Loucy (cell line): ENCODE data around the gene LRIG1.

ENCODE experiments used
- H2AFZ ChIP-seq: fragments of 200-600 bp; sonication (generic); 2 replicates; pipeline ENCODE4 v1.6.0; 2016; ENCODE audit warnings: antibody characterized with exemption, mild to moderate bottlenecking, low read length, moderate library complexity
- H3F3A ChIP-seq: fragments of 200-600 bp; 2 replicates; pipeline ENCODE4 v1.6.0; 2016; ENCODE audit warnings: antibody characterized with exemption, low read depth, mild to moderate bottlenecking
- H3K27me3 ChIP-seq: fragments of 200-600 bp; sonication (generic); 2 replicates; pipeline ENCODE4 v1.6.1; 2014; ENCODE audit warnings: low read length, mild to moderate bottlenecking; ENCODE audit not compliant: insufficient read depth, poor library complexity, severe bottlenecking
- H3K36me3 ChIP-seq: fragments of 200-600 bp; sonication (generic); 2 replicates; pipeline ENCODE4 v1.6.1; 2016; ENCODE audit warnings: low read length; ENCODE audit not compliant: insufficient read depth
- H3K4me1 ChIP-seq: fragments of 200-600 bp; sonication (generic); 2 replicates; pipeline ENCODE4 v1.5.1; 2014; ENCODE audit warnings: low read length, mild to moderate bottlenecking; ENCODE audit not compliant: insufficient read depth, poor library complexity, severe bottlenecking
- H3K4me2 ChIP-seq: fragments of 200-600 bp; sonication (generic); 2 replicates; pipeline ENCODE4 v1.6.0; 2014; ENCODE audit warnings: antibody characterized with exemption, low read length, low read depth, mild to moderate bottlenecking; ENCODE audit not compliant: poor library complexity, severe bottlenecking
- H3K4me3 ChIP-seq: fragments of 200-600 bp; sonication (generic); 2 replicates; pipeline ENCODE4 v1.5.1; 2014; ENCODE audit warnings: low read length, mild to moderate bottlenecking, mixed read lengths; ENCODE audit not compliant: poor library complexity, severe bottlenecking
- H3K79me2 ChIP-seq: fragments of 200-600 bp; sonication (generic); 2 replicates; pipeline ENCODE4 v1.6.1; 2014; ENCODE audit warnings: low read length; ENCODE audit not compliant: insufficient read depth
- H3K9ac ChIP-seq: fragments of 200-600 bp; sonication (generic); 2 replicates; pipeline ENCODE4 v1.6.0; 2014; ENCODE audit warnings: mild to moderate bottlenecking, low read depth, low read length, moderate library complexity; ENCODE audit not compliant: poor library complexity, severe bottlenecking
- H3K9me2 ChIP-seq: fragments of 200-600 bp; sonication (generic); replicated peaks from 2 replicates; pipeline ENCODE4 v1.6.1; 2016; ENCODE audit warnings: low read depth, low read length, mixed read lengths
- H3K9me3 ChIP-seq: fragments of 200-600 bp; sonication (generic); 2 replicates; pipeline ENCODE4 v1.6.1; 2014; ENCODE audit warnings: mild to moderate bottlenecking, antibody characterized with exemption, low read length, low read depth; ENCODE audit not compliant: insufficient read depth
- H4K20me1 ChIP-seq: fragments of 200-600 bp; sonication (generic); 2 replicates; pipeline ENCODE4 v1.6.0; 2014; ENCODE audit warnings: antibody characterized with exemption, low read length, mild to moderate bottlenecking; ENCODE audit not compliant: insufficient read depth, poor library complexity, severe bottlenecking
- EZH2phosphoT487 ChIP-seq: fragments of 200-600 bp; IDR thresholded peaks from 2 replicates; pipeline ENCODE4 v1.6.1; 2018; ENCODE audit warnings: antibody characterized with exemption, mild to moderate bottlenecking, moderate library complexity, borderline replicate concordance
- TF ChIP-seq, protein P1 (sequence below): fragments of 200-600 bp; sonication (generic); conservative IDR thresholded peaks from 2 replicates; pipeline ENCODE4 v1.5.1; 2014; ENCODE audit warnings: mild to moderate bottlenecking, antibody characterized with exemption, low read length

Gene LRIG1

DNA sequence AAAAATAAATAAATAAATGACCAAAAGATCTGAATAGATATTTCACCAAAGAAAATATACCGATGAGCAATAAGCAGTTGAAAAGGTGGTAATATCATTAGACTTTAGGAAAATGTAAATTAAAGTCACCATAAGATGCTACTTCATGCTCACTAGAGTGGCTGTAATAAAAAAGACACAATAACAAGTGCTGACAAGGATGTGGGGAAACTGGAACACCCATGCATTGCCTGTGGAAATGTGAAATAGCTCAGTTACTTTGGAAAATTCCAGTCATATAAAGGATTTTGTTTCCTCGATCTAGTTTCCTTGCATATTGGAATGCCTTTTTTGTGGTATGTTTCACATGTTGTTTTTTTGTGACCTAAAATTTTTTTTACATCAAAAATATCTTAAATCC, 36.0 kb upstream of the LRIG1 start:
- Histone ChIP-seq H3K4me1 (no peaks in the 10 kb centered on the region), H3K4me3 (no peak overlapping the region), H3K79me2 (no peaks in the 10 kb centered on the region), H2AFZ (no peak overlapping the region), H3K9ac (no peak overlapping the region), H4K20me1 (no peaks in the 10 kb centered on the region), H3K4me2 (no peak overlapping the region), H3K9me2 (no peaks in the 10 kb centered on the region), H3K27me3 (no peaks in the 10 kb centered on the region), H3F3A (no peaks in the 10 kb centered on the region), H3K9me3 (no peaks in the 10 kb centered on the region), H3K36me3 (no peaks in the 10 kb centered on the region)
- TF ChIP-seq, protein P1, sequence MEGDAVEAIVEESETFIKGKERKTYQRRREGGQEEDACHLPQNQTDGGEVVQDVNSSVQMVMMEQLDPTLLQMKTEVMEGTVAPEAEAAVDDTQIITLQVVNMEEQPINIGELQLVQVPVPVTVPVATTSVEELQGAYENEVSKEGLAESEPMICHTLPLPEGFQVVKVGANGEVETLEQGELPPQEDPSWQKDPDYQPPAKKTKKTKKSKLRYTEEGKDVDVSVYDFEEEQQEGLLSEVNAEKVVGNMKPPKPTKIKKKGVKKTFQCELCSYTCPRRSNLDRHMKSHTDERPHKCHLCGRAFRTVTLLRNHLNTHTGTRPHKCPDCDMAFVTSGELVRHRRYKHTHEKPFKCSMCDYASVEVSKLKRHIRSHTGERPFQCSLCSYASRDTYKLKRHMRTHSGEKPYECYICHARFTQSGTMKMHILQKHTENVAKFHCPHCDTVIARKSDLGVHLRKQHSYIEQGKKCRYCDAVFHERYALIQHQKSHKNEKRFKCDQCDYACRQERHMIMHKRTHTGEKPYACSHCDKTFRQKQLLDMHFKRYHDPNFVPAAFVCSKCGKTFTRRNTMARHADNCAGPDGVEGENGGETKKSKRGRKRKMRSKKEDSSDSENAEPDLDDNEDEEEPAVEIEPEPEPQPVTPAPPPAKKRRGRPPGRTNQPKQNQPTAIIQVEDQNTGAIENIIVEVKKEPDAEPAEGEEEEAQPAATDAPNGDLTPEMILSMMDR: no peak
- TF ChIP-seq EZH2phosphoT487: no peak

DNA sequence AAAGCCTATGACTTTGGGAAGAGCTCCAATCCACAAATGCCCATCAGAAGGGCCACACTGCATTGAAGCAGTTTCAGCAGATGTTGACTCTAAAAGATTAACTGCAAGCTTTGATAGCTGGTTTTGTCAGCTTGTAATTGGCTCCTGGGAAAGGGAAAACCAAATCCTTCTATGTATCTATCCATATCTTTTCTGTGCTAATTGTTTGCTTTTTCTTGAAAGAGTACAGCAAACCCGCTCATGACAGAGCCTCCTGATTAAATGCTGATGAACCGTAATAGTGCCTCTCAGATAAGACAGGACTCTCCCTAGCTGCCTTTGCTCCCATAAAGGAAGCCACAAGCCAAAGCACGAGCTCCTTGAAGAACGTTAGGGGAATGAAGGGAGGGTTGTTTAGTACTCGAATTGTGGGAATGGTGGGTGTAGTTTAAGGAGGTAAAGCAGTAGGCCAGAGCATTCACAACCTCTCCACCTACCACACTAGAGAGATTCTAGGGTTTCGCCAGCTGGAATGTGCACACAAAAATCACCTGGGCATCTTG, 33.6 kb upstream of the LRIG1 start:
- no peak overlapping the region for H2AFZ ChIP-seq
- no peaks in the 10 kb centered on the region for H4K20me1 ChIP-seq
- H3F3A ChIP-seq: no peaks in the 10 kb centered on the region
- no peaks in the 10 kb centered on the region for H3K9me3 ChIP-seq
- H3K9me2 ChIP-seq: no peaks in the 10 kb centered on the region
- H3K4me1 ChIP-seq: no peaks in the 10 kb centered on the region
- no peak overlapping the region for H3K9ac ChIP-seq
- no peaks in the 10 kb centered on the region for H3K79me2 ChIP-seq
- H3K4me2 ChIP-seq: no peak overlapping the region
- H3K36me3 ChIP-seq: no peaks in the 10 kb centered on the region
- H3K4me3 ChIP-seq: no peak overlapping the region
- H3K27me3 ChIP-seq: no peaks in the 10 kb centered on the region
- no peak for TF ChIP-seq EZH2phosphoT487
- TF ChIP-seq, protein P1: no peak

DNA sequence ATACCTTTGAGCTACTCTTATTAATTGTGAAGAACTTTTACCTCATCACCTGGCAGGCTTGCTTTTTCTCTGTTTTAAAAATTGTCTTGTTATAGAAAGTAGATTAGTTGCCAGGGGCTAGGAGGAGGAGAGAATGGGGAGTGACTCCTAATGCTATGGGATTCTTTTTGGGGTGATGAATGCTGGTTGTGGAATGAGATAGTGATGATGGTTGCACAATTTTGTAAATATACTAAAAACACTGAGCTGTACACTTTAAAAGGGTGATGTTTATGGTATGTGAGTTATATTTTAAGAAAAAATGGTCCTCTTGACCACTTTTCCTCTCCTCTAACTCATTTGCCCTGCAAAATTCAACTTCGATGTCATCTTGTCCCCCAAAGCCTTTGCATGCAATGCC, 31.8 kb upstream of the LRIG1 start:
- H3K4me3 ChIP-seq: no peak overlapping the region
- H3K4me1 ChIP-seq: no peaks in the 10 kb centered on the region
- no peaks in the 10 kb centered on the region for H3K9me3 ChIP-seq
- no peaks in the 10 kb centered on the region for H3K36me3 ChIP-seq
- no peaks in the 10 kb centered on the region for H4K20me1 ChIP-seq
- H3K4me2 ChIP-seq: no peak overlapping the region
- TF ChIP-seq, protein P1: no peak
- TF ChIP-seq EZH2phosphoT487: no peak
- no peak overlapping the region for H2AFZ ChIP-seq
- H3F3A ChIP-seq: no peaks in the 10 kb centered on the region
- H3K27me3 ChIP-seq: no peaks in the 10 kb centered on the region
- no peaks in the 10 kb centered on the region for H3K79me2 ChIP-seq
- H3K9ac ChIP-seq: no peak overlapping the region
- no peaks in the 10 kb centered on the region for H3K9me2 ChIP-seq
